ENCODE results near the gene ZNF709. TPM values are rescaled to one million over a fixed set of nuclear protein-coding genes. Genes with fewer than 3 reads are reported as not detected.
"Not testable (repeated sequence)": the region's sequence is repeated elsewhere in the genome, so short reads cannot be mapped to it uniquely, and the experiment has no call there.

The ZNF709 gene
- total RNA-seq: 1.6 and 1.9 TPM in 2 replicates

- intact Hi-C loops (cut with micrococcal nuclease): loop anchor here (1.0 to 5.0 kb wide), 9 partner anchors 11 to 560 kb away; partner anchors contain the start of genes ZNF44, ZNF443, ZNF563 and ZNF564
Measured at GRCh38 chr19:12484371-12485051, at the start of gene ZNF709. ZNF709 (minus strand) TSS chr19:12484816; CDS start chr19:12484657, 159 bp downstream.

- intact Hi-C loops (cut with micrococcal nuclease): loop anchor here (10.0 kb wide), 1 partner anchor 252 kb away; no protein-coding TSS in a partner anchor
Measured at GRCh38 chr19:12527034-12527836, 42.6 kb upstream of the ZNF709 start.

- intact Hi-C loops (cut with micrococcal nuclease): loop anchor here (10.0 kb wide), 1 partner anchor 252 kb away; no protein-coding TSS in a partner anchor
Measured at GRCh38 chr19:12526542-12526941, 41.9 kb upstream of the ZNF709 start.

- intact Hi-C loops (cut with micrococcal nuclease): loop anchor here (10.0 kb wide), 1 partner anchor 247 kb away; no protein-coding TSS in a partner anchor
Measured at GRCh38 chr19:12521996-12522395, 37.4 kb upstream of the ZNF709 start.

GRCh38 chr19:12513531-12514061 lies 29.0 kb upstream of the ZNF709 start:
- intact Hi-C loops (cut with micrococcal nuclease): no loop called here

GRCh38 chr19:12497032-12497431 lies 12.4 kb upstream of the ZNF709 start:
- intact Hi-C loops (cut with micrococcal nuclease): loop anchor here (5.0 kb wide), 2 partner anchors 205 to 335 kb away; partner anchors contain the start of genes ZNF136 and ZNF44

- intact Hi-C loops (cut with micrococcal nuclease): loop anchor here (5.0 kb wide), 2 partner anchors 204 to 334 kb away; partner anchors contain the start of genes ZNF136 and ZNF44
Measured at GRCh38 chr19:12496480-12496879, 11.9 kb upstream of the ZNF709 start.

- intact Hi-C loops (cut with micrococcal nuclease): loop anchor here (1.0 to 5.0 kb wide), 5 partner anchors 11 to 333 kb away; partner anchors contain the start of genes ZNF136, ZNF44, ZNF443 and ZNF564
Measured at GRCh38 chr19:12495002-12495802, 10.6 kb upstream of the ZNF709 start.

GRCh38 chr19:12494260-12494860 lies 9.7 kb upstream of the ZNF709 start:
- intact Hi-C loops (cut with micrococcal nuclease): no loop called here

GRCh38 chr19:12486265-12486783 lies 1.7 kb upstream of the ZNF709 start:
- intact Hi-C loops (cut with micrococcal nuclease): not testable (repeated sequence)

- intact Hi-C loops (cut with micrococcal nuclease): loop anchor here (2.0 kb wide), 1 partner anchor 153 kb away; the partner anchor contains the start of gene ZNF563
Measured at GRCh38 chr19:12485571-12485970, 955 bp upstream of the ZNF709 start.

- intact Hi-C loops (cut with micrococcal nuclease): loop anchor here (2.0 kb wide), 1 partner anchor 152 kb away; the partner anchor contains the start of gene ZNF563
Measured at GRCh38 chr19:12485052-12485416, 418 bp upstream of the ZNF709 start.

- intact Hi-C loops (cut with micrococcal nuclease): loop anchor here (1.0 to 5.0 kb wide), 9 partner anchors 11 to 560 kb away; partner anchors contain the start of genes ZNF44, ZNF443, ZNF563 and ZNF564
Measured at GRCh38 chr19:12484011-12484370, 625 bp downstream of the ZNF709 start.

GRCh38 chr19:12482509-12482886 lies 2.1 kb downstream of the ZNF709 start:
- intact Hi-C loops (cut with micrococcal nuclease): loop anchor here (5.0 kb wide), 1 partner anchor 390 kb away; no protein-coding TSS in a partner anchor

GRCh38 chr19:12481781-12482508 lies 2.7 kb downstream of the ZNF709 start:
- intact Hi-C loops (cut with micrococcal nuclease): loop anchor here (5.0 kb wide), 1 partner anchor 390 kb away; no protein-coding TSS in a partner anchor

GRCh38 chr19:12478234-12478941 lies 6.2 kb downstream of the ZNF709 start:
- intact Hi-C loops (cut with micrococcal nuclease): no loop called here

GRCh38 chr19:12467651-12468050 lies 17.0 kb downstream of the ZNF709 start:
- intact Hi-C loops (cut with micrococcal nuclease): not testable (repeated sequence)

GRCh38 chr19:12465211-12465610 lies 19.4 kb downstream of the ZNF709 start:
- intact Hi-C loops (cut with micrococcal nuclease): no loop called here

Measured in T-helper 1 cell treated with Interleukin-12 subunit alpha and Interleukin-12 subunit beta and Interleukin-4 antibody, amounts not matched to agents 30 ng/mL and 1 ng/mL, for 36 hours (primary cell).